HUES6 (cell line): Measurements from ENCODE around the gene OTUD6A.
"Not testable (repeated sequence)": the region's sequence is repeated elsewhere in the genome, so short reads cannot be mapped to it uniquely, and the experiment has no call there.

Source experiments
- H3K27ac ChIP-seq: 2 replicates; pipeline ENCODE4 v1.7.0; 2013; ENCODE audit warnings: low read depth, mild to moderate bottlenecking, low read length, inconsistent platforms
- H3K27me3 ChIP-seq: 2 replicates; pipeline ENCODE4 v1.6.1; 2013; ENCODE audit warnings: low read length; ENCODE audit not compliant: control insufficient read depth, insufficient read depth
- H3K36me3 ChIP-seq: 2 replicates; pipeline ENCODE4 v1.6.1; 2013; ENCODE audit warnings: low read length; ENCODE audit not compliant: control insufficient read depth, insufficient read depth
- H3K4me1 ChIP-seq: 2 replicates; pipeline ENCODE4 v1.6.1; 2013; ENCODE audit warnings: low read length; ENCODE audit not compliant: control insufficient read depth, insufficient read depth
- H3K4me3 ChIP-seq: 2 replicates; pipeline ENCODE4 v1.5.1; 2013; ENCODE audit warnings: low read depth, low read length
- H3K9ac ChIP-seq: one replicate; pipeline ENCODE4 v1.6.1; 2013; ENCODE audit warnings: mild to moderate bottlenecking, low read length
- H3K9me3 ChIP-seq: 2 replicates; pipeline ENCODE4 v1.6.1; 2013; ENCODE audit warnings: low read depth, low read length; ENCODE audit not compliant: control insufficient read depth, insufficient read depth

The OTUD6A gene

GRCh38 chrX:70087857-70088630 lies 25.8 kb downstream of the OTUD6A start:
- H3K9ac ChIP-seq = no peak overlapping the region

GRCh38 chrX:70088751-70089150 lies 26.5 kb downstream of the OTUD6A start:
- H3K9me3 ChIP-seq = peaks cover 9% of the 10 kb centered on the region; the same call in 1 of the 2 replicates
- H3K27ac ChIP-seq = no peak overlapping the region
- H3K36me3 ChIP-seq = no peaks in the 10 kb centered on the region
- H3K27me3 ChIP-seq = no peaks in the 10 kb centered on the region
- H3K4me1 ChIP-seq = no peaks in the 10 kb centered on the region
- H3K4me3 ChIP-seq = no peak overlapping the region
- no peak overlapping the region for H3K9ac ChIP-seq

More at GRCh38 chrX:70087857-70088630, 25.8 kb downstream of the OTUD6A start:
- Histone ChIP-seq H3K4me3 (no peak overlapping the region), H3K4me1 (no peaks in the 10 kb centered on the region), H3K27me3 (no peaks in the 10 kb centered on the region), H3K36me3 (no peaks in the 10 kb centered on the region), H3K9me3 (peaks cover 9% of the 10 kb centered on the region; the same call in 1 of the 2 replicates), H3K27ac (no peak overlapping the region)

- H3K27me3 ChIP-seq = no peaks in the 10 kb centered on the region
- H3K27ac ChIP-seq = no peak overlapping the region
- no peak overlapping the region for H3K9ac ChIP-seq
- H3K4me1 ChIP-seq = no peaks in the 10 kb centered on the region
- H3K9me3 ChIP-seq = peaks cover 9% of the 10 kb centered on the region; the same call in 1 of the 2 replicates
- H3K36me3 ChIP-seq = no peaks in the 10 kb centered on the region
- no peak overlapping the region for H3K4me3 ChIP-seq
These were observed 27.5 kb downstream of the OTUD6A start for GRCh38 chrX:70089604-70090297.

GRCh38 chrX:70092247-70092646 lies 30.0 kb downstream of the OTUD6A start:
- Histone ChIP-seq H3K9me3 (peaks cover 6% of the 10 kb centered on the region; the same call in 1 of the 2 replicates), H3K4me1 (no peaks in the 10 kb centered on the region), H3K4me3 (no peak overlapping the region), H3K27ac (no peak overlapping the region), H3K27me3 (no peaks in the 10 kb centered on the region), H3K9ac (no peak overlapping the region), H3K36me3 (no peaks in the 10 kb centered on the region)

- no peaks in the 10 kb centered on the region for H3K27me3 ChIP-seq
- no peak overlapping the region for H3K4me3 ChIP-seq
- peaks cover 6% of the 10 kb centered on the region; the same call in 1 of the 2 replicates for H3K9me3 ChIP-seq
- H3K36me3 ChIP-seq = no peaks in the 10 kb centered on the region
- H3K4me1 ChIP-seq = no peaks in the 10 kb centered on the region
- no peak overlapping the region for H3K9ac ChIP-seq
- no peak overlapping the region for H3K27ac ChIP-seq
These were observed 33.8 kb downstream of the OTUD6A start for GRCh38 chrX:70096052-70096451.

GRCh38 chrX:70105229-70105628 lies 43.0 kb downstream of the OTUD6A start:
- H3K27ac ChIP-seq = no peak overlapping the region
- H3K36me3 ChIP-seq = no peaks in the 10 kb centered on the region
- no peak overlapping the region for H3K9ac ChIP-seq
- no peaks in the 10 kb centered on the region for H3K4me1 ChIP-seq
- H3K9me3 ChIP-seq = peaks cover 5% of the 10 kb centered on the region; the same call in 1 of the 2 replicates
- no peaks in the 10 kb centered on the region for H3K27me3 ChIP-seq
- no peak overlapping the region for H3K4me3 ChIP-seq

- peaks cover 34% of the 10 kb centered on the region for H3K9me3 ChIP-seq
- not testable (repeated sequence) for H3K27me3 ChIP-seq, H3K27ac ChIP-seq, H3K36me3 ChIP-seq, H3K9ac ChIP-seq, H3K4me1 ChIP-seq, H3K4me3 ChIP-seq
These were observed 49.3 kb downstream of the OTUD6A start for GRCh38 chrX:70111436-70112026.
